ENCODE results near the gene INSM2.

Gene INSM2

GRCh38 chr14:35571598-35571997, 37.6 kb downstream of the INSM2 start:
- TF ChIP-seq SPI1 (IDR thresholded peaks at IDR 0.05; ENCODE audit: borderline replicate concordance, low read depth), result no peak
- no peak for TF ChIP-seq GABPA (IDR thresholded peaks at IDR 0.05; ENCODE audit: low read depth)
- no peak for TF ChIP-seq POLR2AphosphoS5 (IDR thresholded peaks at IDR 0.05; ENCODE audit: low read depth)
- TF ChIP-seq, protein P1, sequence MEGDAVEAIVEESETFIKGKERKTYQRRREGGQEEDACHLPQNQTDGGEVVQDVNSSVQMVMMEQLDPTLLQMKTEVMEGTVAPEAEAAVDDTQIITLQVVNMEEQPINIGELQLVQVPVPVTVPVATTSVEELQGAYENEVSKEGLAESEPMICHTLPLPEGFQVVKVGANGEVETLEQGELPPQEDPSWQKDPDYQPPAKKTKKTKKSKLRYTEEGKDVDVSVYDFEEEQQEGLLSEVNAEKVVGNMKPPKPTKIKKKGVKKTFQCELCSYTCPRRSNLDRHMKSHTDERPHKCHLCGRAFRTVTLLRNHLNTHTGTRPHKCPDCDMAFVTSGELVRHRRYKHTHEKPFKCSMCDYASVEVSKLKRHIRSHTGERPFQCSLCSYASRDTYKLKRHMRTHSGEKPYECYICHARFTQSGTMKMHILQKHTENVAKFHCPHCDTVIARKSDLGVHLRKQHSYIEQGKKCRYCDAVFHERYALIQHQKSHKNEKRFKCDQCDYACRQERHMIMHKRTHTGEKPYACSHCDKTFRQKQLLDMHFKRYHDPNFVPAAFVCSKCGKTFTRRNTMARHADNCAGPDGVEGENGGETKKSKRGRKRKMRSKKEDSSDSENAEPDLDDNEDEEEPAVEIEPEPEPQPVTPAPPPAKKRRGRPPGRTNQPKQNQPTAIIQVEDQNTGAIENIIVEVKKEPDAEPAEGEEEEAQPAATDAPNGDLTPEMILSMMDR (IDR thresholded peaks at IDR 0.05; ENCODE audit: insufficient read depth, low read length), result no peak
- DNase-seq (ENCODE audit: low read depth in 1 of 2, low spot score in 1 of 2), result no peak
- Histone ChIP-seq H3K27ac (replicated peaks) (no peak overlapping the region), H3K4me3 (replicated peaks; ENCODE audit: insufficient read depth, low read length) (no peak overlapping the region), H3K27me3 (ENCODE audit: insufficient read depth, poor library complexity, severe bottlenecking) (no peaks in the 10 kb centered on the region)

DNA sequence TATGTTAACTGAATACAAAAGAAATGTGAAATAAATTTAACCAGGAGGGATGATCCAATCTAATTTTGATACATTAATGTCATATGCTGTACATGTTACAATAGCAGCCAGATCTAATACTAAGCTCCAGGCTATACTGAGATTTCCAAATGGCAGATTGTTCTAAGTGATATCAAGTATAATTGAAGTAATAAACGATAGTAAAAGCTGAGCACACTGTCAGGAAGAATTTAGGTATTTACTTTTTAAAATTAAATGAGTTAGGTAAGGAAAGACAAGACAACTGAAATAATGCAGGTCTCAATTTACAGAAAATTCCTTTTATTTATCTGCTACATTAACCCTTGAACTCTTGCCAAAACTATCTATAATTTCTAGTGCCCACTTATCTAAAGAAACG, 39.9 kb downstream of the INSM2 start:
- DNase-seq (ENCODE audit: low read depth in 1 of 2, low spot score in 1 of 2), result no peak
- H3K27me3 ChIP-seq (ENCODE audit: insufficient read depth, poor library complexity, severe bottlenecking), result no peaks in the 10 kb centered on the region
- TF ChIP-seq GABPA (IDR thresholded peaks at IDR 0.05; ENCODE audit: low read depth), result no peak
- TF ChIP-seq, protein P1 (IDR thresholded peaks at IDR 0.05; ENCODE audit: insufficient read depth, low read length), result no peak
- TF ChIP-seq REST (IDR thresholded peaks at IDR 0.05; ENCODE audit: insufficient replicate concordance, low read depth), result no peak
- TF ChIP-seq SPI1 (IDR thresholded peaks at IDR 0.05; ENCODE audit: borderline replicate concordance, low read depth), result no peak
- TF ChIP-seq POLR2AphosphoS5 (IDR thresholded peaks at IDR 0.05; ENCODE audit: low read depth), result no peak

DNA sequence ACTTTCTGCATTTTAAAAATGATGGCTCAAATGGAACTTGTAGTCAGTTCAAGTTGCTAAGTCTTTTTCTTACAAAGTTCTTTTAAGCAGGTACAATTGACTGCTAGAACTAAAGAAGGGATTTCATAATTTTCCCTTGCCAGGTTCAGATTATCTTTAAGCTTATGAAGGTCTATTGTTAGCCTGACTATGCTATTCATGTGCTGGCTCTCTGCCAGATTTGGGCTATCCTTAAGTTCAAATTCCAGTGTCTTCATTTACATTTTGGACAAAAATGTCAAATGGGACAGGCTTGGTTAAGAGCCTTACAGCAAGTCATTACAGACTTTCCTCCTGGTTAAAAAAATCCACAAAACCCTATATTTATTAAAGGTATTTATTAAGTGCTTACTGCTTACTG, 42.3 kb downstream of the INSM2 start:
- H3K27ac ChIP-seq (replicated peaks), result no peak overlapping the region
- no peak for TF ChIP-seq GABPA (IDR thresholded peaks at IDR 0.05; ENCODE audit: low read depth)
- no peak for TF ChIP-seq SPI1 (IDR thresholded peaks at IDR 0.05; ENCODE audit: borderline replicate concordance, low read depth)
- TF ChIP-seq, protein P1 (IDR thresholded peaks at IDR 0.05; ENCODE audit: insufficient read depth, low read length), result no peak

More for the DNA sequence above, 39.9 kb downstream of the INSM2 start:
- Histone ChIP-seq H3K27ac (replicated peaks) (no peak overlapping the region), H3K4me3 (replicated peaks; ENCODE audit: insufficient read depth, low read length) (no peak overlapping the region)

DNA sequence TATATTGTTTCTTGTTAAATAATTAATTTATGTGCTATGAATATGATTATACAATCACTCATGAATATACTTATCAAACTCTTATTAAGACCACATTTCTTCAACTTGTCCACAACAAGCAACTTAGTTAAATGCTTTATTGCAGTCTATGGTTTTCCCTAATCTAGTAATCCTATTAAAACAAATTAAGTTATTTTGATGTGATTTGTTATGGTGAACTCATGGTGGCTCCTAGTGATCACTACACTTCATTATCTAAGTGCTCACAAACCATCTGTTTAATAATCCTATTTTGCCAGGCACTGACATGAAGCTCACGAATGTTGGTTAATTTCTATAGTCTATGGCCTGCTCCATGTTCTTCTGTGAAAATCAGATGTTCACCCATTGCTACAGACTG, 42.9 kb downstream of the INSM2 start:
- DNase-seq (ENCODE audit: low read depth in 1 of 2, low spot score in 1 of 2), result no peak
- H3K27me3 ChIP-seq (ENCODE audit: insufficient read depth, poor library complexity, severe bottlenecking), result no peaks in the 10 kb centered on the region
- no peak overlapping the region for H3K27ac ChIP-seq (replicated peaks)
- no peak overlapping the region for H3K4me3 ChIP-seq (replicated peaks; ENCODE audit: insufficient read depth, low read length)
- TF ChIP-seq, protein P1 (IDR thresholded peaks at IDR 0.05; ENCODE audit: insufficient read depth, low read length), result no peak
- TF ChIP-seq REST (IDR thresholded peaks at IDR 0.05; ENCODE audit: insufficient replicate concordance, low read depth), result no peak
- TF ChIP-seq SPI1 (IDR thresholded peaks at IDR 0.05; ENCODE audit: borderline replicate concordance, low read depth), result no peak
- no peak for TF ChIP-seq POLR2AphosphoS5 (IDR thresholded peaks at IDR 0.05; ENCODE audit: low read depth)
- no peak for TF ChIP-seq GABPA (IDR thresholded peaks at IDR 0.05; ENCODE audit: low read depth)

More for the DNA sequence above, 42.3 kb downstream of the INSM2 start:
- DNase-seq (ENCODE audit: low read depth in 1 of 2, low spot score in 1 of 2), result no peak
- no peak overlapping the region for H3K4me3 ChIP-seq (replicated peaks; ENCODE audit: insufficient read depth, low read length)
- H3K27me3 ChIP-seq (ENCODE audit: insufficient read depth, poor library complexity, severe bottlenecking), result no peaks in the 10 kb centered on the region

Measured in HL-60 (cell line).